Psoas muscle (tissue), 8 donors: ENCODE data around the gene PPP1R36. TPM values are rescaled to one million over a fixed set of nuclear protein-coding genes. Genes with fewer than 3 reads are reported as not detected.

Source experiments
- ATAC-seq, 4 donors: fragments of 200-7000 bp; cut with Tn5 transposase; one replicate each; pipeline ENCODE4 v1.9.1; 2020; ENCODE audit warnings: moderate library complexity in 3 of 4, mild to moderate bottlenecking in 2 of 4
- DNase-seq, 2 donors: peaks; one replicate each; pipeline ENCODE4 v3.0.0-alpha.2; 2020
- H3K27ac ChIP-seq: fragments of 200-600 bp; one replicate; pipeline ENCODE4 v1.8.0; 2022
- H3K27me3 ChIP-seq, 3 donors: fragments of 200-600 bp in 1 of 3; one replicate each; pipeline versions ENCODE4 v1.6.1 to v1.8.0; 2013 to 2022; ENCODE audit warnings: low read length in 2 of 3, mild to moderate bottlenecking in 2 of 3, moderate library complexity in 1 of 3; ENCODE audit not compliant: insufficient read depth in 3 of 3
- H3K36me3 ChIP-seq, 2 donors: fragments of 200-600 bp in 1 of 2; one replicate each; pipeline versions ENCODE4 v1.6.1 to v1.8.0; 2013 to 2022; ENCODE audit warnings: low read depth in 1 of 2, mild to moderate bottlenecking in 1 of 2, moderate library complexity in 1 of 2; ENCODE audit not compliant: insufficient read depth in 1 of 2
- H3K4me1 ChIP-seq: fragments of 200-600 bp; one replicate; pipeline ENCODE4 v1.8.0; 2022
- H3K4me3 ChIP-seq: fragments of 200-600 bp; one replicate; pipeline ENCODE4 v1.8.0; 2022; ENCODE audit warnings: mild to moderate bottlenecking
- H3K9me3 ChIP-seq: fragments of 200-600 bp; one replicate; pipeline ENCODE4 v1.8.0; 2022
- CTCF ChIP-seq: fragments of 200-600 bp; IDR thresholded peaks from one replicate; pipeline ENCODE4 v1.8.0; 2022; ENCODE audit warnings: antibody characterized with exemption
- WGBS, 3 donors: extraction: QIAGEN DNeasy Blood & Tissue Kit; methylation state at CpG; one replicate each; pipeline versions ENCODE4 v1.1.6 to v1.1.7; 2013; 5-methylcytosine and 5-hydroxymethylcytosine counted together
- intact Hi-C, 2 donors: fragments of 100-400 bp; cut with DNase I; formaldehyde crosslinking; loops; one replicate each; pipeline versions ENCODE4 v1.11.0 to v1.14.2; 2022
- polyA plus RNA-seq, 3 donors: library from polyadenylated mRNA; stranded (reverse); fragments of 200-250 nt; gene quantifications; one replicate each; pipeline ENCODE4 v1.2.3, GENCODE V29; 2013
- total RNA-seq, 4 donors: library from RNA; stranded (reverse); fragmentation: NEBNext Ultra II Directional in 2 of 4; extraction: Animal tissue kit (Norgen Biotek cat#: 25700) in 2 of 4; gene quantifications; one replicate each; pipeline versions ENCODE4 v1.2.1 to v1.2.4, GENCODE V29; 2021 to 2023
- donor health status: healthy with polysubstance abuse.
- donor health status: DM: no; HTN: no; CAD: no; lungs with moderate emphysema.
- donor health status: Bipolar disorder and iron deficiency.
- donor health status: healthy.
- donor health status: DM: yes; HTN: yes; CAD: no.
- donor health status: DM: no; HTN: no; CAD: no.
- donor health status: DM: no; HTN: no; CAD: no.
- donor health status: DM: yes; HTN: yes; CAD: no.

PPP1R36 gene
- total and polyA plus RNA-seq, 7 donors = 0.16 to 0.86 (median 0.46) TPM; not detected in 2

GRCh38 chr14:64604881-64605280 is 55.1 kb downstream of the PPP1R36 start:
- no peaks in the 10 kb centered on the region for H3K4me1 ChIP-seq
- WGBS, 3 donors = 82 to 93% (median 84%) methylated on average over 6 of the region's 6 CpGs

GRCh38 chr14:64605926-64606685 is 56.3 kb downstream of the PPP1R36 start:
- no peaks in the 10 kb centered on the region for H3K9me3 ChIP-seq
- intact Hi-C loops = no loop called here
- H3K27me3 ChIP-seq = no peaks in the 10 kb centered on the region
- no peak for TF ChIP-seq CTCF
- H3K4me1 ChIP-seq = no peaks in the 10 kb centered on the region
- H3K36me3 ChIP-seq = no peaks in the 10 kb centered on the region
- 84 to 94% (median 87%) methylated on average over 9 of the region's 9 CpGs for WGBS, 3 donors
- no peak overlapping the region for H3K4me3 ChIP-seq
- H3K27ac ChIP-seq = no peak overlapping the region
- DNase-seq = no peak
- ATAC-seq = no peak

More at GRCh38 chr14:64604881-64605280, 55.1 kb downstream of the PPP1R36 start:
- H3K4me3 ChIP-seq = no peak overlapping the region
- intact Hi-C loops = no loop called here
- H3K27ac ChIP-seq = no peak overlapping the region
- no peaks in the 10 kb centered on the region for H3K27me3 ChIP-seq
- ATAC-seq (no peak), DNase-seq (no peak)
- no peaks in the 10 kb centered on the region for H3K36me3 ChIP-seq
- H3K9me3 ChIP-seq = no peaks in the 10 kb centered on the region
- TF ChIP-seq CTCF = no peak

- H3K4me1 ChIP-seq = peaks cover 5% of the 10 kb centered on the region
- DNase-seq = no peak
- no peak for TF ChIP-seq CTCF
- 82 to 89% (median 87%) methylated on average over 5 of the region's 5 CpGs for WGBS, 3 donors
- H3K36me3 ChIP-seq = no peaks in the 10 kb centered on the region
- H3K27me3 ChIP-seq = no peaks in the 10 kb centered on the region
- no peak overlapping the region for H3K4me3 ChIP-seq
- no peaks in the 10 kb centered on the region for H3K9me3 ChIP-seq
- intact Hi-C loops = no loop called here
- ATAC-seq = no peak
- no peak overlapping the region for H3K27ac ChIP-seq
Measured at GRCh38 chr14:64610049-64610746, 60.4 kb downstream of the PPP1R36 start.

GRCh38 chr14:64611358-64612020 is 61.7 kb downstream of the PPP1R36 start:
- Histone ChIP-seq H3K9me3 (no peaks in the 10 kb centered on the region), H3K4me3 (no peak overlapping the region), H3K27ac (no peak overlapping the region), H3K4me1 (peaks cover 5% of the 10 kb centered on the region), H3K36me3 (no peaks in the 10 kb centered on the region), H3K27me3 (no peaks in the 10 kb centered on the region)
- intact Hi-C loops = no loop called here
- ATAC-seq = no peak
- WGBS, 3 donors = 37 to 41% (median 41%) methylated on average over 1 of the region's 1 CpG
- TF ChIP-seq CTCF = no peak
- no peak for DNase-seq
